DMS 273 treated with DMSO at 0.1 percent for 48 hours (cell line): ENCODE results near the gene CCDC80.

Source experiments
- DNase-seq: peaks from one replicate; lab custom pipeline; 2025; lab: John Stamatoyannopoulos, UW

Gene CCDC80

GRCh38 chr3:112631257-112631656 lies 9.7 kb downstream of the CCDC80 start:
- DNase-seq, result no peak

GRCh38 chr3:112629425-112629824 lies 11.5 kb downstream of the CCDC80 start:
- peak; percentile 52 for DNase-seq

- peak; percentile 81 for DNase-seq
These were observed 12.9 kb downstream of the CCDC80 start for GRCh38 chr3:112627919-112628466.

GRCh38 chr3:112627419-112627818 lies 13.5 kb downstream of the CCDC80 start:
- DNase-seq, result no peak

- no peak for DNase-seq
These were observed 17.2 kb downstream of the CCDC80 start for GRCh38 chr3:112623717-112624116.

- no peak for DNase-seq
These were observed 17.7 kb downstream of the CCDC80 start for GRCh38 chr3:112623213-112623612.

GRCh38 chr3:112619295-112619694 lies 21.6 kb downstream of the CCDC80 start:
- no peak for DNase-seq

GRCh38 chr3:112617285-112617684 lies 23.7 kb downstream of the CCDC80 start:
- DNase-seq, result no peak

- DNase-seq, result no peak
These were observed 24.8 kb downstream of the CCDC80 start for GRCh38 chr3:112615989-112616731.

GRCh38 chr3:112611752-112612515 lies 29.0 kb downstream of the CCDC80 start:
- DNase-seq, result no peak

- DNase-seq, result no peak
These were observed 30.8 kb downstream of the CCDC80 start for GRCh38 chr3:112610121-112610520.

- DNase-seq, result no peak
These were observed 33.1 kb downstream of the CCDC80 start for GRCh38 chr3:112607863-112608262.

- no peak for DNase-seq
These were observed 34.8 kb downstream of the CCDC80 start for GRCh38 chr3:112606098-112606497.

- DNase-seq, result no peak
These were observed 35.7 kb downstream of the CCDC80 start for GRCh38 chr3:112605285-112605684.

GRCh38 chr3:112604536-112604935 lies 36.4 kb downstream of the CCDC80 start:
- DNase-seq, result no peak

GRCh38 chr3:112602217-112602838 lies 38.6 kb downstream of the CCDC80 start:
- DNase-seq, result no peak

- no peak for DNase-seq
These were observed 42.2 kb downstream of the CCDC80 start for GRCh38 chr3:112598731-112599130.

- no peak for DNase-seq
These were observed 43.0 kb downstream of the CCDC80 start for GRCh38 chr3:112597945-112598344.

- DNase-seq, result no peak
These were observed 46.1 kb downstream of the CCDC80 start for GRCh38 chr3:112594856-112595255.

- no peak for DNase-seq
These were observed 47.7 kb downstream of the CCDC80 start for GRCh38 chr3:112593258-112593657.

- DNase-seq, result no peak
These were observed 53.6 kb downstream of the CCDC80 start for GRCh38 chr3:112587336-112587735.

- DNase-seq, result no peak
These were observed 55.2 kb downstream of the CCDC80 start for GRCh38 chr3:112585782-112586181.

GRCh38 chr3:112583105-112583504 lies 57.8 kb downstream of the CCDC80 start:
- no peak for DNase-seq
